ENCODE data around the gene TREM2.
"Not testable (repeated sequence)": the region's sequence is repeated elsewhere in the genome, so short reads cannot be mapped to it uniquely, and the experiment has no call there.

DNA sequence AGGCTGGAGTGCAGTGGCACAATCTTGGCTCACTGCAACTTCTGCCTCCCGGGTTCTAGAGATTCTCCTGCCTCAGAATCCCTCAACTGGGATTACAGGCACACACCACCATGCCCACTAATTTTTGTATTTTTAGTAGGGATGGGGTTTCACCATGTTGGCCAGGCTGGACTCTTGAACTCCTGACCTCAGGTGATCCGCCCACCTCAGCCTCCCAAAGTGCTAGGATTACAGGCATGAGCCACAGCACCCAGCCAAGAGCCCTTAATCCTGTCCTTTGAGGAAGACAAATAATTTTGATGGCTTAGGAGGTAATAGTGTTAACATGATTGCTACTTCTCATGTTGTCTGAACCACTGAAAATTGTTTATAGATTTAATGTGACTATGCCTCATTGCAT is 47.9 kb downstream of the TREM2 start:
- TF ChIP-seq POLR2AphosphoS5 (IDR thresholded peaks at IDR 0.05; ENCODE audit: low read depth, low read length); PAX5 (IDR thresholded peaks at IDR 0.05; ENCODE audit: insufficient read depth, low read length, severe bottlenecking); POLR2A (IDR thresholded peaks at IDR 0.05; ENCODE audit: low read depth, low read length); TAF1 (IDR thresholded peaks at IDR 0.05; ENCODE audit: low read depth, low read length); SPI1 (IDR thresholded peaks at IDR 0.05; ENCODE audit: low read depth, low read length): not testable (repeated sequence)

Data from GM12891 (cell line).